VCaP (cell line): Measurements from ENCODE around the gene HSPA4L.

Experiments
- H3K27ac ChIP-seq: fragments of 450-650 bp; 2 replicates; pipeline ENCODE4 v1.5.1; 2017
- CTCF ChIP-seq: fragments of 450-650 bp; conservative IDR thresholded peaks from 2 replicates; pipeline ENCODE4 v1.5.1; 2017; ENCODE audit warnings: mild to moderate bottlenecking, moderate library complexity

Gene HSPA4L

DNA sequence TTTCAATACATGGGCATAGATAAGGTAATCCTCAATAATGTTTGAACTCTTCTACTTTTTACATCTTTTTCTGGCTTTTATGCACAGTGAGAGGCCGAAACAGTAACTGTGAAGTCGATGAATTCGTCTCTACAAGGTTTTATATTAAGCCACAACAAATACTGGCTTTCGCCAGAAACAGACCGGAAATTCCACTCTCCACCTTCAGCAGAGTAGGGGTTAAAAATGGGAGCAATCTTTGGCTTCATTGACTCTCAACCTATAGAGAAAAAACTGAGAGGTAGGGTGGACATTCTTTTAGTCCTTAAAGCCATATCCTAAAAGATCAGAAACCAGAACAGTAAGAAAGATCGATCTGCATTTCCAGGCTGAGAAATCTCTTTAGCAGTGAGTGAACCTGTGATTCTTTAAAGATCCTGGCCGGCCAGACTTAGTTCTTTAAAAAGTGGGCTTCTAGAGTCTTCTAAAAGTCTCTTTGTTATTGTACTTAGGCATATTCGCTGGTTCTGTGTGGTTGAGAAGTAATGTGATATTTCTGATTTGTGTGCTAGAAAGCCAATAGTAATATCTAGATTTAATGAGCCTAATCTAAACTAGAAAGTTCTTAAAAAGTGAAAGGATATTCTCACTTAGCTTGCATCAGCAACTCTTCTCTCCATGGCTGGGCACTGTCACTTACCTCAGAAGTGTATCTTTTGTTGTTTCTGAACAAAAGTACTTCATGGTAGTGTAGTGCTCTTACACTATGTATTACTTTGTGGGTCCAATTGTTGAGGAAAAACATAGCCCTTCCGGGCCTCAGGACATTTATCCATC, 2.0 kb downstream of the HSPA4L start:
- TF ChIP-seq CTCF: no peak
- no peak overlapping the region for H3K27ac ChIP-seq

DNA sequence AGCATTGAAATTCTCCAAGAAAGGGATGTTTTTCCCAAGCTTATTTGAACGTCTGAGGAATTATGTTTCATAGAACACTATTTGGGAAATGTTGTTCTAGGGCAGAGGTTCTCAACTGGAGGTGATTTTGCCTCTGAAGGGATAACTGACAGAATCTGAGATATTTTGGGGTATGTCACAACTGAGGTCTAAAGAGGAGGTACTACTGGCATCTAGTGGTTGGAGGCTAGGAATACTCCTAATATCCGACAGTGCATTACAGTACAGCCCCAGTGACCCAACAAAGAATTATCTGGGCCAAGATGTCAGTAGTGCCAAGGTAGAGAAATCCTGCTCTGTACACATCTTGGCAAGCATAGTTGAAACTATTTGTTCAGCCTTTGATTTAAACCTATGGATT, 6.4 kb downstream of the HSPA4L start:
- TF ChIP-seq CTCF: peak; percentile 23

GRCh38 chr4:127791391-127791790, 9.3 kb downstream of the HSPA4L start:
- H3K27ac ChIP-seq: no peak overlapping the region
- TF ChIP-seq CTCF: no peak

More for the DNA sequence above, 6.4 kb downstream of the HSPA4L start:
- H3K27ac ChIP-seq: no peak overlapping the region

DNA sequence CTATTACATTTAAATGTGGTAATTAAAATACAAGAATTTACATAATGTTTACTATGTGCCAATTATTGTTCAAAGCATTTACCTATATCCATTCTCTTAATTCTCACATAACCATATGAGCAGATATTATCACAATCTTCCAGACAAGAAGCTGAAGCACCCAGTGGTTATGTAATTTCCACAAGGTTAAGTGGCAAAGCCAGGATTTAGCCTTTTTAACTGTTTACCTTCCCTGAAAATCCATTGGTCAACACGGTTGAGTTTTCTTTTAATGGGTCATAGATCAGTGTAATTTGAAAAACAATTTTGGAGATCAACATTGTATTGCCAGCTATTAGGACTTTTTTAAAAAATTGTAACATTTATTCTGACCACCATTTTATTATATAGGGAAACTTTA, 11.4 kb downstream of the HSPA4L start:
- no peak for TF ChIP-seq CTCF
- no peak overlapping the region for H3K27ac ChIP-seq

DNA sequence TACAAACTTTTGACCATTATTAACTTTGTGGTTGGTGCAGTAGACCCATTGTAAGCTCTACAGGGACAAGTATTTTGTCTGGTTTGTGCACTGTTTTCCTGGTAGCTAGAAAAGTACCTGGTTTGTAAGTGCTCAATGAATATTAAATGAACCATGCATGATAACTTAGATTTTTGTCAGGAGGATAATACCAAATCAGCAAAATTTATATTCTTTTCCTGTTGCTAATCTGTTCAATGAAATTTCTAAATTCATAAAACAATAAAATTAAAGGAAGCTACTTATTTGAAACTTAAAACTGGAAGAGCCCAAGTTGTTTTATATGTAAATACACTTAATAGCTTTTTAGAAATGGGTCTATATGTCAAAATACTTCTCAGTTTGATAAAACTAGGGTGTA, 17.6 kb downstream of the HSPA4L start:
- H3K27ac ChIP-seq: no peak overlapping the region
- TF ChIP-seq CTCF: no peak

DNA sequence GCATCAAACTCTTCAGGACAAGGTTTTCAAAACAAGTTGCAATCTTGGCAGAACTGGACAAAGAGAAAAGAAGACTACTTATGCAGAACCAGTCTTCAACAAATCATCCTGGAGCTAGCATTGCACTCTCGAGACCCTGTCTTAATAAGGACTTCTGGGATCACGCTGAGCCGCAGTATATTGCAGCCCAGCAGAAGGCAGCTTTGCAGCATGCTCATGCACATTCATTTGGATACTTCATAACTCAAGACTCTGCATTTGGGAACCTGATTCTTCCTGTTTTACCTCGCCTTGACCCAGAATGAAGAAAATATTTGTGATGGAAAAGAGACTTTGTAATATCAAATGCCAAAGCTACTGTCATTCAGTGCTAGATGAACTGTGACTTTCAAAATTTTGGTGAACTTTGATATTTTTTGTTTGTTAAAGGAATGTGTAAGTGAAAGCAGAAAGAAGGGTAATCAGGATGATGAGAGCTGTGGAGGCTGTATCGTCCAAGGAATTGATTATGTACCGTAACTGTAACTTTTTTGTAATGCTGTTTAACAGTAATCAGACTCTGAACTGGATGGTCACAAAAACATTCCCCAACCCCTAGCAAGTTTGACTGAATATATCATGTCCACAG, 27.2 kb downstream of the HSPA4L start:
- peak; percentile 45 for TF ChIP-seq CTCF
- no peak overlapping the region for H3K27ac ChIP-seq

GRCh38 chr4:127810551-127810950, 28.4 kb downstream of the HSPA4L start:
- no peak overlapping the region for H3K27ac ChIP-seq
- TF ChIP-seq CTCF: no peak
